Fibroblast of mammary gland (primary cell): ENCODE results near the gene DAND5.
A peak's percentile ranks its signal among the peaks of the same experiment; 100 is the strongest.

Experiments
- DNase-seq: peaks from one replicate; pipeline ENCODE4 v3.0.0-alpha.2; 2010; ENCODE audit warnings: low read depth
- H3K4me3 ChIP-seq: 2 replicates; pipeline ENCODE4 v1.5.1; 2011; ENCODE audit warnings: low read depth, mild to moderate bottlenecking, low read length, moderate library complexity; ENCODE audit not compliant: control insufficient read depth
- CTCF ChIP-seq: conservative IDR thresholded peaks from 2 replicates; pipeline ENCODE4 v1.5.1; 2011; ENCODE audit warnings: low read depth, low read length, inconsistent platforms; ENCODE audit not compliant: control insufficient read depth, insufficient read depth

The DAND5 gene

GRCh38 chr19:13020002-13020414 lies 50.6 kb downstream of the DAND5 start:
- no peak for TF ChIP-seq CTCF
- no peak overlapping the region for H3K4me3 ChIP-seq
- DNase-seq, result peak; percentile 52

DNA sequence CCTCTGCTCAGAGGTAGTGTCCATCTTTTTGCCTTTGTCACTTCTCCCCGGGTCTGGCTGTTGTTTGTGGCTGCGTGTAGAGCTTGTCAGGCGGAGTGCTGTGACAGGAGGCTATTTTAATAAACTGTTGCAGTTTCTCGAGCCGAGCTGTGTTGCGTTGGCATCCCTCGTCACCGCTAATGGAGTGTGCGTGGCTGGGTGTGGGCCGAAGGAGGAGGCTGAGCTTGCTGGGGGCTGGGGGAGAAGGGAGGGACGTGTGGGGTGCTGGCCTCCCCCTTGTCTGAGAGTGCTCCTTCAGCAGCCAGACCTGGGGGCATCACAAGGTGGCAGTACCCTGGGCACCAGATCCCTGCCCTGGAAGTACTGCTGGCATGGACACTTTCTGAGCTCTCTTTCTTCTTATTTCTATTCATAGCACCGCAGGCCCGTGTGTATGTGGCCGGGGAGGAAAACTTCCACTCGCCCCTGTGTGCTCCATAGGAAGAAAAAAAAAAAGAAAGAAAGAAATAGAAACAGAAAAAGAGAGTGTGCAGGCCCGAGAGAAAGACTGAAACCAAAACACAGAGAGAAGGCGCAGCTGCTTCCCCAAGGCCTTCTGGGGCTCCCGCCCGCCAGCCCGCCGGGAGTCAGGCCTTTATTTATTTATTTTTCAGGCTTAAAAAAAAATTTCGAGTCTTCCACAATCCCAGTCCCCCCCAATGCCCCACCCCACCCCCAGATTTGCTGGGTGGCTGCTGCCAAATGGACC lies 52.9 kb downstream of the DAND5 start:
- peak; percentile 65 for DNase-seq
- peak overlapping the region; percentile 23 for H3K4me3 ChIP-seq
- TF ChIP-seq CTCF, result no peak

DNA sequence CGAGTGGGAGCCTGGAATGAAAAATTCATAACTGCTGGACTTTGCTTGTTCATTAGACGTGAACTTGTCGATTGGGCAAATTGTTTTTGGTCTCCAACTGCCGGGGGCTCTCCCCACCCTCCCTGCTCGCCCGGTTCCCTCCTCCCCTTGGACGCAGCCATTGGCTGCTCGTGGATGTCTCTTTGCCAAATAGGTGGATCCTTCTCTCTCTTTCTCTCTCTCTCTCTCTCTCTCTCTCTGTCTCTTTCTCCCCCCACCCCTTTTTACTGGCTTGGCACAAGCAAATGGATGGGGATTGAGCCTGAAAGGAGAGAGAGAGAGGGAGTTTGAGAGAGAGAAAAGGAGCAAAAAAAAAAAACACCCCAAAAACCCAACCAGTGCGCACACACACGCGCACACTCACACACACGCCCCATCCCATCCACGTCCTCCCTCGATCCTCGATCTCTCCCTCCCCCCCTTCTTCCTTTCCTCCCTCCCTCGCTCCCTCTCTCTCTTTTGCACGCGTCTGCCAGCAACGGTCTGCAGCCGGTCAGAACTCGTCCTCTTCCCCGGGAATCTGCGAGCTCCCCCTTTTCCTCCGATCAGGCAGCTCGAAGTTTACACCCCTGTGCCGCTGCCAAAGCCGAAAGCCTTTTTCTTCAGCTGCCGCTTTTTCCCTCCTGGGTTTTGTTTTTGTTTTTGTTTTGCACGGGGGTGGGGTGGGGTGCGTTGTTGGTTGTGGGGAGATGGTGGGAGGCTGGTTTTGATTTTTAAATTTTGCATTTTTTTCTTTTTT lies 53.7 kb downstream of the DAND5 start:
- H3K4me3 ChIP-seq, result peak overlapping the region; percentile 58
- DNase-seq, result peak; percentile 97
- no peak for TF ChIP-seq CTCF

GRCh38 chr19:13023656-13024055 lies 54.3 kb downstream of the DAND5 start:
- DNase-seq, result no peak
- TF ChIP-seq CTCF, result no peak
- peak overlapping the region; percentile 58 for H3K4me3 ChIP-seq
